ENCODE data around the gene DRC1.

Gene DRC1

DNA sequence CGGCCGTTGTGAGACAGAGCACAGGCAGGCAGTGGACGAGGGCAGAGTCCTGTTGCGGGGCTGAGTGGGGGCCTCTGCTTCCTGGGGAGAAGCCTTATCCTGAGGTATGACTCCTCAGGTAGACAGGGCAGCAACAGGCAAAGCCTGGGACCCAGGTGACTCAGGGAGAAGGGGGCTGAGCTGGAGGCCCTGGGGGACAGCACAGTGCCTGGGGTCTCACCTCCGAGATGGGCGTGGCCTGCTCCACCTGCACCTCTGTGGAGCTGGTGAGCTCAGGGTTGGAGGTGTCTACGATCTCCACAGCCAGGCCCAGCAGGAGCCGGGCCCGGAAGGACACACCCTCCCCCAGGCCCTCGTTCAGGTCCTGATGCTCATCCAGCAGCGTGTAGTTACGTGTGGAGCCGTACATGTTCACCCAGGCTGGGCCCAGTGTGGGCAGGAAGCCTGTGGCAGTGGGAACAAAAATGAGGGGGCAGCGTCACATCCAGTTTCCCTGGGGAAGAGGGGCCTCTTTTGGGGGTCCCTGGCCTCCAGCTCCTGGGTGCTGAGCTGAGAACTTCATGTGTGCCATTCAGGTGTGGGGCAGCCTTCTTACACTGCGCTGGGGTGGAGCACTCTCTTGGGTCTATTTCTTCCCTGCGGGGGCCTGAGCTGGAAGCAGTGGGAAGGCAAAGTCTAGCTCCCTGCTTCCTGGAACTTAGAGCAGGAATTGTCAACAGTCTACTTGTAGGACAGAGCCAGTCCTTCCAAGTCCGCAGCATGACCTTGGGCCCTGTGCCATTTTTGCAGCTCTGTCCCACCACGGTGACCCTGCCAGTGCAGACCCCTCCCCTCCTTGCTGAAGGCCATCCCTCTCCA lies 79.1 kb downstream of the DRC1 start:
- no peak for DNase-seq

DNA sequence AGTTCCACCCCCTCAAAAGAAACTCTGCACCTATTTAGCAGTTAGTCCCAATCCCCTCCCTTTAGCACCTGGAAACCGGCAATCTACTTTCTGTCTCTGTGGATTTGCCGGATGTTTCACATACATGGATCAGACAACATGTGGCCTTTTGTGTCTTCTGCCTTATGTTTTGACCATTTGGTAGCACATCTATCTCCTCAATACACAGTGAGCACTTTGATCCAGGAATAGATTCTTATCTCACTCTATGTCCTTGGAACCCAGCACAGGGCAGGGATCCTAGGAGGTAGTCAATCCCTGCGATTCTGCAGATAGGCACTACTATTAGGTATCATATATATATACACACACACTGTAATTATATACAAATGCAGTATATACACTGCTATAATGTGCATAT lies 80.0 kb downstream of the DRC1 start:
- no peak for DNase-seq

DNA sequence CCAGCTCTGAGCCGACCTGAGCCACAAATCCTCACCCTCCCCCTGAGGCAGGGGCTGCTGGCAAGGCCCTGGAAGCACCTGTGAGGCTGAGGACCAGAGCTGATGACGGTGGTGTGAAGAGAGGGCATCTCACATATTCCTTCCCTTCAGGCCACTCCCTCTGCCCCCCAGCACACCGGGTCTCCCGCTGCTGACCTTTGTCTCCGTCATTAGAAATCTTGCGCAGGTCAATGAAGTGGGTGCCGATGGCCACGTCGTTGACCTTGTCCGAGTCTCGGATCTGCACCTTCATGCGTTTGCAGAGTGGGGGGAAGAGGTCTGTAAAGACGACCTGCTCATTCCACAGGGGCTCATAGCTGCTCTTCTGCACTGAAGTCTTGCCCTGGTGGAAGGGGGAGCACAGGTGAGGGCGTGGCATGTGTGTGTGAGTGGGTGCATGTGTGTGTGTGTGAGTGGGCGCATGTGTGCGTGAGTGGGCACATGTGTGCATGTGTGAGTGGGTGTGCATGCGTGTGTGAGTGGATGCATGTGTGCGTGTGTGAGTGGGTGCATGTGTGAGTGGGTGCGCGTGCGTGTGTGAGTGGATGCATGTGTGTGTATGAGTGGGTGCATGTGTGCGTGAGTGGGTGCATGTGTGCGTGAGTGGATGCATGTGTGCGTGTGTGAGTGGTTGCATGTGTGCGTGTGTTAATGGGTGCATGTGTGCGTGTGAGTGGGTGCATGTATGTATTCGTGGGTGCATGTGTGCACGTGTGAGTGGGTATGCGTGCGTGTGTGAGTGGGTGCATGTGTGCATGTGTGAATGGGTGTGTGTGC lies 80.7 kb downstream of the DRC1 start:
- no peak for DNase-seq

DNA sequence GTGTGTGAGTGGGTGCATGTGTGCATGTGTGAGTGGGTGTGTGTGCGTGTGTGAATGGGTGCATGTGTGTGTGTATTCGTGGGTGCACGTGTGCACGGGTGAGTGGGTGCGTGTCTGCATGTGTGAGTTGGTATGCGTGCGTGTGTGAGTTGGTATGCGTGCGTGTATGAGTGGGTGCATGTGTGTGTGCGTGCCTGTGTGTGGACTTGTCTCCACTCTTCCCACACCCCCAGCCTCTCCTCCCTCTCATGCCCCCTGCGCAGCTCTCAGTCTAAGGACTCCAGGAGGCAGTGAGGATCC lies 81.3 kb downstream of the DRC1 start:
- no peak for DNase-seq

DNA sequence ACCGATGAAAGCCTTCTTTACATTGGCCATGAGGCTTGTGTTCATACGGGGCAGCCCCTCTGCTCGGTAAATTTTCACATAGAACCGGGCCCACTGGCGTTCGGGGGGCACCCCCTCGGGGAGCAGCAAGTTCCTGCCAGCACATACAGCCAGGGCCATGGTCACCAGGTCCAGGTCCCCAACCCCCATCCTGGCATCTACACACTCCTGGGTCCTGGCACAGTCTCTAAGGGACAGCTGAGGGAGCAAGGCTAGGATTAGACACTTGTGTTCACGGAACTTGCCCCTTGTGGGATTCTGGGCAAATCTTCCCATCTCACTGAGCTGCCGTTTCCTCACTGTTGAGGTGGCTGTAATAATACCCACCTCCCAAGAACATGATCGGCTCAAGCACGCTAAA lies 81.8 kb downstream of the DRC1 start:
- no peak for DNase-seq

DNA sequence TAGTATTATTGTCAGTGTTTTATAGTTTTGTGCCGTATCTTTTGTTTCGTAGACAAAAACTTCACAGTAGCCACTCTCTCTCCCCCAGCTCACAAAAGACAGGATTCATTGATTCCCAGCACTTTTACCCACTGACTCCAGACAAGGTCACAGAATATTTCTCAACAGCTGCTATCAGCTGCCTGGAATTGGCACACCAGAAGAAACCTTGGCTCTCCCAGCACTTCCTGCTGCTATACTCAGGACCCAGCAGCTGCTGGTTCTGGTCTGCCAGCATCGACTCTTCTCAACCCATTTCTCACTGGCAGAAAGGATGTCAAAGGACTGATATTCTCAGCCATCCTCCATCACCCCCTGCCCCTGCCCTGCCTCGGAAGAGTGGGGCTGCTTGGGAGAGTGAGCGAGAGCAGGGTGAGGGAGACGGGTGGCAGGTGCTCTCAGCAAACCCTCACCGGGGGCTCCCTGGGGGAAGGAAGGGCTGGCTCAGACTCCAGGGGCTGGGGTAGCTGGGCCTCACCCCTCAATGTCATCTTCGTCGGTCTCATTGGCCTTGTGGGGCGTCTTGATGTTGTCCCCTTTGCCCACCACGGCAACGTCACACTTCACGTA lies 82.3 kb downstream of the DRC1 start:
- DNase-seq, result no peak

DNA sequence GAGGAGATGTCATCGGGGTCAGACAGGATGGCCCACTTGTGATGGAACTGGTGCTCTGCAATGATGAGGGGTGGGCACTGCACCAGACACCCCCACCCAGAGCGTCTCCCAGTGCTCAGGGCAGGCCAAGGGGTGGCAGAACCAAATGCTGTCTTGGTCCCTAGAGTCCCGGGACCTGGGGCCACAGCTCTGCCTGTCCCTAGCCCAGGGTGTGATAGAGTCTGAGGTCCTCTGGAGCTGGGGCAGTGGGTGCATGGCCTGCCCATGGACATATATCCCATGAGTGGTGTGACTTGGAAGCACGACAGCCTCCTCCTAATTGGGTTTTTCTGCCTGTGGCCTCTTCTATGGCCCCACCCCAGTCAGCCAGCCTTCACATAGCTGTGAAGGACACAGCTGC lies 82.9 kb downstream of the DRC1 start:
- DNase-seq, result no peak

DNA sequence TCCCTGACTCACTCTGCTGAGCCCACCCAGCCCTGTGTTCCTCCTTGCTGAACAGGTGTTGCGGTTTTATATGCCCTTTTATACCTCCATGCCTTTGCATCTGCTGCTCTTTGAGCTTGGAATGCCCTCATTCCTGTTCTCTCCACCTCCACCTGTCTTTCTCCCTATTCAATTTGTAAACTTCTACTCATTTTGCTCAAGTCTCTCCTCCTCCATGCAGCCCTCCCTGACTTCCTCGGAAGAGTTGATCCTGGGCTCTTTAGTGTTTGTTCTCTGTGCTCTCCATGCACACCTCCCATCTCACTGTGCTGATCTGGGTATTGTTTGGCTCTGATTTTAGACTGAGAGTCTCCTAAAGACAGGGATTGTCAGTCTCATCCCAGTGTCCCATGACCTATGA lies 83.4 kb downstream of the DRC1 start:
- no peak for DNase-seq

DNA sequence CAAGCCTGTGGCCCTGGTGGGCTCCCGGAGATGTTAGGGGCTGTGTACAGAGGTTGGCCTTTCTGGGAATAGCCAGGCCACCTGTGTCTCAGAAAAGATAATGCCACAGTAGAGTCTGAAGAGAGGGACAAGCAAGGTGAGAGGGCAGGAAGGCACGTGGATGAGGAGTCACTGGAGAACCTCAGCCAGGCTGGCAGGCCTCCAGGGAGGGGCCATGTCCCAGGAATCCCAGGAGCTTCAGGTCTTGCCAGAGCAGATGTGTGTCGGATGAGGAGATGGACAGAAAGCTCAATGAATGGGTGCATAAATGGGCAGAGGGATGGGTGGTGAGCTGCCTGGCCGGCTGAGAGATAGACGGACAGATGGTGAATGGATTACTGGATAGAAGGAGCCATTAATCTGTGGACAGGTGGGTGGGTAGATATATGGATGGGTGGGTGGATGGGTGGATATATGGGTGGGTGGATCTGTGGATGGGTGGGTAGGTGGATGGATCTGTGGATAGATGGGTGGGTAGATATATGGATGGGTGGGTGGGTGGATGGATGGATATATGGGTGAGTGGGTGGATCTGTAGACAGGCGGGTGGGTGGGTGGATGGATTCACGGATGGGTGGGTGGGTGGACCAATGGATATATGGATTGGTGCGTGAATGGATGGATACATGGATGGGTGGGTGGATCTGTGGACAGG lies 84.2 kb downstream of the DRC1 start:
- DNase-seq, result no peak

DNA sequence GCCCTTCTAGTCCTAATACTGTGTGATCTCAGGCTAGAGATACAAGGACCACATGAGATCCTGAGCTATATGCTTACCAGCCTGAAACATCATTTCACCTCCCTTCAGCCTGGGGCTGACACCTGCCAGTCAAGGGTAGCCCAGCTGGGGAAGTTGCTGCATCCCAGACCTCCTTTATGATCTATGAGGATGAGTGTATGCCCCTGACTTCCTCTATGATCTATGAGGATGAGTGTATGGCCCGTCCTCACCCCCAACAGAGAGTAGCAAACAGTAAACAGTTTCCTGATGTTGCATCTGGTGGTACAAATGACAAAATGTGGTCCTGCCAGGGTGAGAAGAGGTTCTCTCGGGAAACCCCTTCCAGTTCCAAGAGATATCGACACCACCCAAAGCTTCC lies 85.1 kb downstream of the DRC1 start:
- no peak for DNase-seq

DNA sequence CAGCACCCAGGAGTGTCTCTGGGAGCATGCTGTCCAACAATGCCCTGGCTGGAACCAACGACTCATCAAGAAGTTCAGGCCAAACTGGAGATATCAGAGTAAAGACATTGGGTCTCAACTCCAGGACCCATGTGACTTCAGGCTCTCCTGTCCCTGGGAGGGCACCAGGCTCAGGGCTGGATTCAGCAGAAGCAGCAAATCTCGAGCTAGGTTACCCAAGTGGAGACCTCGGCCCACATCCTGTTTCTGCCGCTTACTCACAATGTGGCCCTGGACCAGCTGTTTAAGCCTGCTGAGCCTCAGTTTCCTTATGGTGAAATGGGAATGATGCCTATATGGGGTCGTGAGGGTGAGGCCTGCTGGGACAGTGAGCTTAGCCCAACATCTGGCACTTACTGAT lies 85.5 kb downstream of the DRC1 start:
- no peak for DNase-seq

DNA sequence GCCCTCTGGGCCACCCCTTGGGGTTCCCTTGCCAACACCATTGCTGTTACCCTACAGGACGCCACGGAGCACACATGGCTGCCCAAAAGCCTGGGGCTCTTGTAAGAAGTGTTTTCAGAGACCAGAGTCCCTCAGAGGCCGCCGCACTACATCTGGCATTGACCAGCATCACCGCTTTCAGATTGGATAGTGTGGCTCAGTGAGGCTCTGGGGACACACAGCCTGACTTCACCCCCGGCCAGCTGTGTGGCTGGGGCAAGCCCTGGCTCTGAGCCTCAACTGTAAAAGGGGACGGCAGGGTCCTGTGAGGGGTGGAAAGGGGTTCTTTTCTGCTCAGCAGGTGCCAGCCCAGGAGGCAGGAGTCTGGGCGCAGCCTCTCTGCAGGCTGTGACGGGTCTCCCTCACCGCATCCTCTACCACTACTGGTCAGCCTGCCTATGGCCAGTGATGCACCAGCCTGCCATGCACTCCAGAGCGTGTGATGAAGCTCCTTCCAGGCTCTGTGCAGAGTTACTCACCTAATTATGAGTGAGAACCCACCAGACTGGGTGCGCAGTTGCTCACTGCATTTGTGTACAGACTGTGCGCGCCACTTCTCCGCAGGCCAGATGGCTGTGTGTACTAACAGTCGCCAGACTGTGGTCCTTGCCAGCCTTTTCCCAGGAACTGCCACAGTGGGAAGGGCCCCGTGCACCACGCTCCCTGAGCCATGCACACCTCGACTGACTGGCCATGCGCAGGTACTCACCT lies 86.9 kb downstream of the DRC1 start:
- no peak for DNase-seq

DNA sequence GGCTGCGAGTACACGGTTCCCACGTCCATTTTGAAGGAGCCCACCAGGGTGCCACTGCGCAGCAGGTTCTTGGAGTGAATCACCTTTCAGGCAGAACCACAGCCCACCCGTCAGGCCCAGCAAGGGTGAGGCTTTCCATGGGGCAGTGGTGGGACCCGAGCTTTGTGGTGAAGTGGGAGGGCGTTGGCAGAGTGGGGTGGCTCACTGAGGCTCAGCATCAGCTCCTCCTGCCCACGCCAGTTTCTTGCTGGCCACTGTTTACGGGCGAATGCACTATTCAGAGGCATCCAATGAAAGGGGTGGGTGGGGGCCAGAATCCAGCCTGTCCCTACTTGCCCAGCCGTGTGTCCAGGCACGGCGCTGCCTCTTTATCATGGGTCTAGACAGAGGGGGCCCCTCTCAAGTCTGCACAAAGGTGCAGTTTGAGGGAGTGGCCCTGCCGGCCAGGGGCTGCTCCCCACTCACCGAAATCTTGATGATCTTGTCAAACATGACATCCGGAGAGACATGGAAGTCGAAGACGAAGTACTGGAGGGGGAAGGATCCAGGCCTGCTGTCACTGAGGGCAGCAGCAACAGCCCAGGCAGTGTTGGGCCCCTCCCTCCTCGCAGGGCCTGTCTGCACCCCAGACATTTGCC lies 87.6 kb downstream of the DRC1 start:
- DNase-seq, result no peak

DNA sequence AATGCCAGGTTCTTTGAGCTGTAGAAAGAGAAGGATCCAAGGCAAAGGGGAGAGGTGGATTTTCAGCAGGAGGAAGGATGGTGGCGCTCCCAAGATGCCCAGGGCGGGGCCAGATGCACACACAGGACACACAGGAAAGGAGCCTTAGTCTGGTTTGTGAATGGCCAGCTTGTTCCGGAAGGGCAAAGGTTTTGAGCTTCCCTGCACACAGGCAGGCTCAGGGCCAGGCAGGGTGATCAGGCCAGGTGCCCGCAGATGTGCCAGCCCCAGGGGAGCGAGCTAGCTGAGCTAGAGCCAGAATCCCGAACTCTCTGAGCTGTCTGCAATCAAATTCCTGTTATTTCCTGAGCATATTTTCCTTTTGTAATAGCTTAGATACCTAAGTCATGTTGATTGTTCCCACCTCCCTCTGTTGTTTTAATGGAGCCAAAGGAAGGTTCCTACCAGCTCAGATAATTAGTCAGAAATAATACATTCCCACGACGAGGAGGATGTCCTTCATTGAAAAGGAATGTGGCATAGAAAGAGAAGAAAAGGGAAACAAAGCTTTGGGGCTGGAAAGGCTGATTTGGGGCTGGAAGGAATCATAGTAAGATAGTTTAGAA lies 89.9 kb downstream of the DRC1 start:
- DNase-seq, result no peak

DNA sequence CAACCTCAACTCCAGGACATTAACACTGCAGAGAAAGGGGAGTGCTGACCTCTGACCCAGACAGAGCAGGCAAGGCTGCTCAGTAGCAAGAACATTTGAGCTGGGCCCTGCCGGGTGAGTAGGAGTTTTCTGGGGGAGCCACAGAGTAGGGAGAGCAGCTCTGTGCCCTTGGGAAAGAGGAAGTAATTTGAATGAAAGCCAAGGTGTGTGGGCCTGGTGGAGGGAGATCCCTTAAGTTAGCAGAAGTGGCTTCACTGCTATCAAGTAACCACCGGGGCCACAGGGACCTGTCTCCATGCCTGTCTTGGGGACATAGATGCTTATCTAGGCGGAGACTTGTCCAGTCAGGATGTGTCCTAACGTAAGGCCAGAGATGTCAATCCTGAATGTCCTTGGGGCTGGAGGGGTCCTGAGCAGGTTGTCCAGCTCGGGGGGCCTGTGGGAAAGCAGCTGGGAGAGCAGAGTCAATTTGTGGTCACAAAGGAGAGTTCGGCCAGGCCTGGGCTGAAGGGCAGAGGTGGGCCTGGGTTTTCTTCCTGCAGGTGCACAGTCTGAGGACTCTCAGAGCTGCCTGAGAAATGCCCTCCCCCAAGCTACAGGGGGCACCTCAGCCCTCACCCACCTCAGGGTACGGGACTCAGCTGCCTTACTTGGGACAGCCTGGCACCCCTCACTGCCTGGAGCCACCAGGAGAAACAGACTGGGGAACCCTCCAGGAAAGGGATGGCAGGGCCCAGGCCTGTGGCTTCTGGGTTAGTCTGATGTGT lies 91.2 kb downstream of the DRC1 start:
- no peak for DNase-seq

DNA sequence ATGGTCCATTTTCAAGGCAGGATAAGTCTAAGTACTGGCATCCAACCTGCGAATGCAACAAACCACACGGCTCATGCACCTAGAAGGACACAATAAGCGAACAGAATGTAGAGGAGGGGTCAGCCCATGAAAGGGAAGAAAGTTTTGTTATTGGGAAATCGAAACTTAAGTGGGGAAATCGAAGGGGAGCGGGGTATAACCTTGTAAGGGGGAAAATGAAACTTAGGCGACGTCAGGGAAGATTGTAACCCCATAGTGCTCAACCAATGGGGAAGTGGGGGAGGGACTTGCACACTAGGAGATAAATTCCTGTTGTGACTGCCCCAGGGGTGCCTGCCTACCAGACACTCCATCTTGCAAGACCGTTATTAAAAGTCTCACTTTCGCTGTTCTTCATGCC lies 91.8 kb downstream of the DRC1 start:
- DNase-seq, result no peak

DNA sequence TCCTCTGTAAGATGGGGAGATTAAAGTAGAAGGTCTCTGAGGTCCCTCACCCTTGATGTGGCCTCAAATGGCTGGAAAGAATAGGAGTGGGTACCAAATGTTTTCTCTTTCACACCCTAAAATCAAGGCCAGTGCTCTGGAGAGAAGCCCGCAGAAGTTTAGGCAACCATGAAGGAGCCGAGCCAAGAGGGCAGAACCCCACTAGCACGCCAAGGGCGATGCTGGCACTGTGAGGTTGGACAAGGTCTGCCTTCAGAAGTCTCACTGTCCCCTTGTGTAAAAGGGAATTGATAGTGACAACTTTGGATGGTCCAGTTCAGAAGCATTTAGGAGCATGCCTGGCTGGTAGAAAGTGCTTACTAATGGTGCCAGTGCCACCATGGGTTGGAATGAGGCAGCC lies 92.5 kb downstream of the DRC1 start:
- DNase-seq, result no peak

DNA sequence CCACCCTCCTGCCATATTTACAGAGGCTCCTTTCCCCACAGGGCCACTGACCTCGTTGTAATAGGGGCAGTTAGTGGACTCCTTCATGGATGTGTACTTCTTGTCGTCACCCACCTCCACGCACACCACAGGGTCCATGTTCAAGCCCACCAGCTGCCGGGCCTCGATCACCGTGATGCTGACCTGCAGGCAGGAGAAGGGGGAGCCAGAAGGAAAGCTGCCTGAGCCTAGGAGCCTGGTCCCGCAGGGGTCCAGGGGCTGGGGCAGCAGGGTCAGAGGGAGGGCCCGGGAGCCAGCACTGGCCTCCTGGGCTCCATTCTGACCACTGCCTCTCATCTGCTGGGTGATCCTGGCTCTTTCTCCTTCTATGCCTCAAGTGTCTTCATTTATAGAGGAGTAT lies 93.2 kb downstream of the DRC1 start:
- DNase-seq, result no peak

DNA sequence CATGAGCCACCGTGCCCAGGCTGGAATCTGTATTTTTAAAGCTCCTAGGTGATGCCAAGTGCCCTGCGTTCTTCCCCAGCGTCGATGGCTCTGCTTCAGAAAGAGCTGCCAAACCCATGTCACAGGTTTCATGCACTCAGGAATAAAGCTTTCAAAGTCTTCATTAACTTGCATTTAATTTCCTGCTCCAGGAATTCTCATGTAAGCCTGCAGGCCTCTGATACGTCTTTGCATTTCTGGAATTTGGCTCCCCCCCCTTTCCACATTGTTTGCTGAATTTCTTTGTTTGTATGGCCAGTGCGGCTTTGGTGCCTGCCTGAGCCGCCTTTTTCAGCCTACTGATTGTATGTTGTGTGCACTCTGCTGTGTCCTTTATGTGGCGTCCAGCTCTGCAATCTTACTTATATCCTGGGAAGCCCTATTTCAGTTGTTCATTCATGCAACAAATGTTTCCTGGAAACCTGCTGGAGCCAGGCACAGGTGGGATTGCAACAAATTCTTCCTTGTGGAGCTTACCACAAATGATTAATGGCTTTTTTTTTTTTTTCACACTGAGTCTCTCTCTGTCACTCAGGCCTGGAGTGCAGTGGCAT lies 94.1 kb downstream of the DRC1 start:
- DNase-seq, result no peak

DNA sequence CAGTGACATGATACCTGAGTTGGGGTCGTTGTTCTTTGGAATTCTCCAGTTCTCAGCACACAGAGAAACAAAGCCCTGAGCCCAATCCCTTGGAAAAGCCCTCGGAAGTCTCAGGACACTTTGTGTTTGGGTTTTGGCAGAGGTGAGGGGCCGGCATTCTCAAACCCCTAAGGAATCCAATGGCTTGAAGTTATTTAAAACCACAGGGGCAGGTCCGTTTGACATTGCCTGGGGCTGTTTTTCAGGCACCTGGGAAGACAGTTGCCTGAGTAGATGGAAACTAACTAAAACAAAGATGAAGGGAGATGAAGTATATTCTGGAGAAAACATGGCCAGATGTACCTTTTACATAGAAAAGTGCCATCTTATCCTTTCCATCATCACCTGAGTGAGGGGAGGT lies 98.7 kb downstream of the DRC1 start:
- DNase-seq, result no peak
